ENCODE results near the gene GMPPB. TPM values are rescaled to one million over a fixed set of nuclear protein-coding genes. Genes with fewer than 3 reads are reported as not detected.
A peak's percentile ranks its signal among the peaks of the same experiment; 100 is the strongest.

GMPPB gene
- total and polyA plus RNA-seq, 2 donors from 2014 or later = 25.0 to 37.4 TPM

DNA sequence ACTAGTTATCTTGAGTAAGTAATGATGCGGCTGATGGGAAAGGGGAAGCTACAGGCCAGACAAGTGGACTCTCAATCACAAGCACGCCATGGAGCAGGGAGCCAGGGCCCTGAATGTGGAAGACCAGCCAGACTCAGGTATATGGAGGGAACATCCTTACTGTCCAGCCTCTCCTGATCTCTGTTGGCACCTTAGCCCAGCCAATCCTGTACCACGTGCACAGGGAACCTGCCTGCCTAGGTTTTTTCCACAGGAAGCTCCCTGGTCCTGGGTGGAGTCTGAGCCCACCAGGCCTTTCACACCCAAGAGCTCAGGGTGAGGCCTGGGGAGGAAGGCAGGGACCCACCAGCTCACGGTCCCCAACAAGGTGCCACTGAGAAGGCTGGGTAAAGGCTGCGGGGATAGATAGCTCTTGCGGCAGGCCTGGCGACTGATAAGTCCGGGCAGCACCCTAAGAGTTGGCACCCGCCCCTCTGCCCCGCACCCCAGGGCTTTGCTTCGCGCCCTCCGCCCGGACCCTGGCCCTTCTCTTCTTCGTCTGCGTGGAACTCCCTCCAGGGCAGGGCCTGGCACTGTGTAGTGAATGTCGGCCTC lies 50.5 kb downstream of the GMPPB start:
- DNase-seq (peak in 2 of 5 donors; percentile 21 to 32), FAIRE-seq (no peak)
- Histone ChIP-seq H3K9ac (ENCODE audit: low read length in 3 of 3) (peak overlapping the region in 1 of 3 donors; percentile 71), H3K4me3 (ENCODE audit: low read length in 3 of 3) (peak overlapping the region; percentile 63 to 82 (median 75)), H3K4me1 (ENCODE audit: control insufficient read depth in 2 of 3, insufficient read depth in 2 of 3, low read depth in 1 of 3, low read length in 3 of 3) (peaks cover 2 to 35% (median 31%) of the 10 kb centered on the region in 3 donors), H3K27me3 (ENCODE audit: control insufficient read depth, insufficient read depth, low read length) (no peaks in the 10 kb centered on the region), H3K36me3 (ENCODE audit: control insufficient read depth in 2 of 3, insufficient read depth in 3 of 3, low read length in 3 of 3) (peaks cover 4 to 23% (median 9%) of the 10 kb centered on the region in 3 donors), H3K9me3 (ENCODE audit: control insufficient read depth in 2 of 3, insufficient read depth in 1 of 3, low read length in 3 of 3) (no peaks in the 10 kb centered on the region), H3K27ac (ENCODE audit: low read depth in 2 of 2, low read length in 2 of 2) (peak overlapping the region; percentile 85 to 93)
- intact Hi-C loops (cut with DNase I) = no loop called here
- TF ChIP-seq, protein P1, sequence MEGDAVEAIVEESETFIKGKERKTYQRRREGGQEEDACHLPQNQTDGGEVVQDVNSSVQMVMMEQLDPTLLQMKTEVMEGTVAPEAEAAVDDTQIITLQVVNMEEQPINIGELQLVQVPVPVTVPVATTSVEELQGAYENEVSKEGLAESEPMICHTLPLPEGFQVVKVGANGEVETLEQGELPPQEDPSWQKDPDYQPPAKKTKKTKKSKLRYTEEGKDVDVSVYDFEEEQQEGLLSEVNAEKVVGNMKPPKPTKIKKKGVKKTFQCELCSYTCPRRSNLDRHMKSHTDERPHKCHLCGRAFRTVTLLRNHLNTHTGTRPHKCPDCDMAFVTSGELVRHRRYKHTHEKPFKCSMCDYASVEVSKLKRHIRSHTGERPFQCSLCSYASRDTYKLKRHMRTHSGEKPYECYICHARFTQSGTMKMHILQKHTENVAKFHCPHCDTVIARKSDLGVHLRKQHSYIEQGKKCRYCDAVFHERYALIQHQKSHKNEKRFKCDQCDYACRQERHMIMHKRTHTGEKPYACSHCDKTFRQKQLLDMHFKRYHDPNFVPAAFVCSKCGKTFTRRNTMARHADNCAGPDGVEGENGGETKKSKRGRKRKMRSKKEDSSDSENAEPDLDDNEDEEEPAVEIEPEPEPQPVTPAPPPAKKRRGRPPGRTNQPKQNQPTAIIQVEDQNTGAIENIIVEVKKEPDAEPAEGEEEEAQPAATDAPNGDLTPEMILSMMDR (IDR thresholded peaks at IDR 0.05; ENCODE audit: borderline replicate concordance, extremely low read depth, insufficient read depth) = no peak

DNA sequence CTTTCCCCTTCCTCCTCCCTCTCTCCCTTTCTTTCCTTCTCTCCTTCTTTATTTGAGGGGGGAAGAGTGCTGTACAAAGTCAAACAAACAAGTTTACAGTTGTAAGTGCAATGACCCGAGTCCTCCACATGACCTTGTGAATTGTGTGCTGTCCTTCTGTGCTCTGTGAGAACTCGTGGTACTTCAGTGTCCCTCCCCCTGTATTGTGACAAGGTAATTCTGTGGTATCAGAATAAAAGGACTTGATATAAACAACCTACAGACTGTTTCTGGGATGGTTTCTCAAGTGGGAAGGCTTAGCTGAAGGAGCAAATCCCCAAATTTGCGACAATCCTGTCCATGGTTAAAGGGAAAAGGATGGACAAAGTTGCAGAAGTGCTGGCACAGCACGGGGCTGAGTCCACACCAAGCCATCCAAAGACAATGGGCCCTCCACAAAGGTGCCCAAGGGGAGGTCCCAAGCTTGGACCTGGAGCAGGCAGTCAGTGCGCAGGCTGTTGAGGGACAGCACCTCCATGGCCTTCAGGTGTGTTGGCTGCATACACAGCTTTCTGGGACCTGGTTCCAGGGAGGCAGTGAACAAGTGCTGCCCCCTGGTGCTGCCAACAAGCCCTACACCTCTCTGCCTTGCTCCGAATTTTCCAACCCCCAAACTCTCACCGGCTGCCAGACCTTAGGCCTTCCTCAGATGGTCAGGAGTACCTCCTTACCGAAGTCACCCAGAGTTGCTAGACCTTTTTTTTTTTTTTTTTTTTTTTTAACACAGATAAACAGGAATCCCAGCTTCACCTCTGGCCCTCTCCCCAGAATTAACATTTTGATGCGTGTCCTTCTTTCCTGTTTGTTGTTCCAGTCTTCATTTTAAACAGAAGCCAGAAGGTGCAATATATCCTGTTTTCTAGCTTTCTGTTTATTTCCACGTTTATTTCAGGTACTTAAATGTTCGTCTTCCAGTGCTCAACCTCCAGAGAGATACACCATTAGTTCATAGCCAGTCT lies 52.2 kb downstream of the GMPPB start:
- Histone ChIP-seq H3K27ac (ENCODE audit: low read depth in 2 of 2, low read length in 2 of 2) (peak overlapping the region in 1 of 2 donors; percentile 16), H3K4me3 (ENCODE audit: low read length in 3 of 3) (no peak overlapping the region), H3K27me3 (ENCODE audit: control insufficient read depth, insufficient read depth, low read length) (no peaks in the 10 kb centered on the region), H3K9me3 (ENCODE audit: control insufficient read depth in 2 of 3, insufficient read depth in 1 of 3, low read length in 3 of 3) (no peaks in the 10 kb centered on the region), H3K9ac (ENCODE audit: low read length in 3 of 3) (no peak overlapping the region), H3K36me3 (ENCODE audit: control insufficient read depth in 2 of 3, insufficient read depth in 3 of 3, low read length in 3 of 3) (peaks cover 2 to 7% (median 4%) of the 10 kb centered on the region in 3 donors), H3K4me1 (ENCODE audit: control insufficient read depth in 2 of 3, insufficient read depth in 2 of 3, low read depth in 1 of 3, low read length in 3 of 3) (peaks cover 2 to 27% (median 26%) of the 10 kb centered on the region in 3 donors)
- peak; percentile 76 to 87 (median 85) for DNase-seq
- intact Hi-C loops (cut with DNase I) = no loop called here
- no peak for FAIRE-seq
- TF ChIP-seq, protein P1 (IDR thresholded peaks at IDR 0.05; ENCODE audit: borderline replicate concordance, extremely low read depth, insufficient read depth) = peak; percentile 91

DNA sequence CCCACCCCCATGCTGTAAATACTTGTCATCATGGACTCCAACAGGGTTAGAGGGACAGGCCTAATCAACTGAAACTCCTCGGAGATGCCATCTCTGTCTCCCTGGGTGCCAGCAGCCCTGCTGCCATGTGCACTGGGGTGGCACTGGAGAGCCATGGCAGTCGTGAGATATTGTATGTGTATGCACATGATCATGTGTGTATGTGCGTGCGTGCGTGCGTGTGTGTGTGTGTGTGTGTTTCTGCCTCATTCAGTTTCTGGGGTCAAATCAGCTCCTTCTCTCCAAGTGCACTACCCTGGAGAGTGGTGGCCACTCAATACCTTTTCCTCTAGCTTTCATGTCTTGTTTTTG lies 52.8 kb downstream of the GMPPB start:
- H3K36me3 ChIP-seq (ENCODE audit: control insufficient read depth in 2 of 3, insufficient read depth in 3 of 3, low read length in 3 of 3) = peaks cover 0 to under 1% (median 0%) of the 10 kb centered on the region in 3 donors
- FAIRE-seq (no peak), DNase-seq (no peak)
- no peak overlapping the region for H3K9ac ChIP-seq (ENCODE audit: low read length in 3 of 3)
- peak overlapping the region in 1 of 2 donors; percentile 16 for H3K27ac ChIP-seq (ENCODE audit: low read depth in 2 of 2, low read length in 2 of 2)
- no peaks in the 10 kb centered on the region for H3K9me3 ChIP-seq (ENCODE audit: control insufficient read depth in 2 of 3, insufficient read depth in 1 of 3, low read length in 3 of 3)
- H3K27me3 ChIP-seq (ENCODE audit: control insufficient read depth, insufficient read depth, low read length) = no peaks in the 10 kb centered on the region
- H3K4me3 ChIP-seq (ENCODE audit: low read length in 3 of 3) = no peak overlapping the region
- TF ChIP-seq, protein P1 (IDR thresholded peaks at IDR 0.05; ENCODE audit: borderline replicate concordance, extremely low read depth, insufficient read depth) = no peak
- intact Hi-C loops (cut with DNase I) = no loop called here
- peaks cover 2 to 25% (median 25%) of the 10 kb centered on the region in 3 donors for H3K4me1 ChIP-seq (ENCODE audit: control insufficient read depth in 2 of 3, insufficient read depth in 2 of 3, low read depth in 1 of 3, low read length in 3 of 3)

Other genes with a start within 250 kb of the GMPPB start
- 1.3 TPM for gene BSN, start 169.5 kb downstream of the GMPPB start, total RNA-seq
- gene BSN, start 169.5 kb downstream of the GMPPB start, polyA plus RNA-seq (ENCODE audit: insufficient read depth, low read depth, low replicate concordance) = 0.11 TPM
- gene APEH, start 49.6 kb downstream of the GMPPB start, total RNA-seq = 143 TPM
- gene APEH, start 49.6 kb downstream of the GMPPB start, polyA plus RNA-seq (ENCODE audit: insufficient read depth, low read depth, low replicate concordance) = 138 TPM
- gene MST1, start 34.5 kb downstream of the GMPPB start, total RNA-seq = 77.3 TPM
- gene MST1, start 34.5 kb downstream of the GMPPB start, polyA plus RNA-seq (ENCODE audit: insufficient read depth, low read depth, low replicate concordance) = 152 TPM
- 43.7 TPM for gene RNF123, start 34.4 kb downstream of the GMPPB start, total RNA-seq
- 41.7 TPM for gene RNF123, start 34.4 kb downstream of the GMPPB start, polyA plus RNA-seq (ENCODE audit: insufficient read depth, low read depth, low replicate concordance)
- gene AMIGO3, start 4.3 kb downstream of the GMPPB start, total RNA-seq = not detected
- 0.73 TPM for gene AMIGO3, start 4.3 kb downstream of the GMPPB start, polyA plus RNA-seq (ENCODE audit: insufficient read depth, low read depth, low replicate concordance)
- gene IP6K1, start 62.6 kb upstream of the GMPPB start, total RNA-seq = 49.6 TPM
- 21.7 TPM for gene IP6K1, start 62.6 kb upstream of the GMPPB start, polyA plus RNA-seq (ENCODE audit: insufficient read depth, low read depth, low replicate concordance)
- gene CDHR4, start 75.9 kb upstream of the GMPPB start, total RNA-seq = 0.54 TPM
- not detected for gene CDHR4, start 75.9 kb upstream of the GMPPB start, polyA plus RNA-seq (ENCODE audit: insufficient read depth, low read depth, low replicate concordance)
- 6.3 TPM for gene INKA1, start 79.3 kb upstream of the GMPPB start, total RNA-seq
- 9.1 TPM for gene INKA1, start 79.3 kb upstream of the GMPPB start, polyA plus RNA-seq (ENCODE audit: insufficient read depth, low read depth, low replicate concordance)
- gene UBA7, start 90.0 kb upstream of the GMPPB start, total RNA-seq = 102 TPM
- gene UBA7, start 90.0 kb upstream of the GMPPB start, polyA plus RNA-seq (ENCODE audit: insufficient read depth, low read depth, low replicate concordance) = 29.8 TPM
- 1.9 TPM for gene TRAIP, start 132.6 kb upstream of the GMPPB start, total RNA-seq
- gene TRAIP, start 132.6 kb upstream of the GMPPB start, polyA plus RNA-seq (ENCODE audit: insufficient read depth, low read depth, low replicate concordance) = 0.71 TPM
- 0.16 TPM for gene CAMKV, start 146.0 kb upstream of the GMPPB start, total RNA-seq
- not detected for gene CAMKV, start 146.0 kb upstream of the GMPPB start, polyA plus RNA-seq (ENCODE audit: insufficient read depth, low read depth, low replicate concordance)
- gene MST1R, start 179.9 kb upstream of the GMPPB start, total RNA-seq = 29.6 TPM
- 0.30 TPM for gene MST1R, start 179.9 kb upstream of the GMPPB start, polyA plus RNA-seq (ENCODE audit: insufficient read depth, low read depth, low replicate concordance)
- 7.4 TPM for gene MON1A, start 205.9 kb upstream of the GMPPB start, total RNA-seq
- gene MON1A, start 205.9 kb upstream of the GMPPB start, polyA plus RNA-seq (ENCODE audit: insufficient read depth, low read depth, low replicate concordance) = 16.4 TPM
- 90.0 TPM for gene RBM6, start 216.2 kb upstream of the GMPPB start, total RNA-seq
- 72.0 TPM for gene RBM6, start 216.2 kb upstream of the GMPPB start, polyA plus RNA-seq (ENCODE audit: insufficient read depth, low read depth, low replicate concordance)